Neuronal stem cell (in vitro differentiated cells): ENCODE data around the gene RHOT1.

Source experiments
- DNase-seq: peaks from one replicate; pipeline ENCODE4 v3.0.0-alpha.2; 2013; ENCODE audit warnings: low spot score
- H2AFZ ChIP-seq: one replicate; pipeline ENCODE4 v1.6.1; 2013; ENCODE audit warnings: mild to moderate bottlenecking, low read length, inconsistent platforms
- H2AK5ac ChIP-seq: 2 replicates; pipeline ENCODE4 v1.6.1; 2013; ENCODE audit warnings: low read depth, mild to moderate bottlenecking, inconsistent platforms, low read length, moderate library complexity, mixed read lengths
- H2BK120ac ChIP-seq: 2 replicates; pipeline ENCODE4 v1.6.1; 2013; ENCODE audit warnings: low read depth, mild to moderate bottlenecking, inconsistent platforms, low read length, moderate library complexity, mixed read lengths
- H2BK12ac ChIP-seq: one replicate; pipeline ENCODE4 v1.6.1; 2013; ENCODE audit warnings: low read length, inconsistent platforms
- H2BK15ac ChIP-seq: 2 replicates; pipeline ENCODE4 v1.6.1; 2013; ENCODE audit warnings: mild to moderate bottlenecking, low read length, inconsistent platforms, mixed read lengths
- H2BK5ac ChIP-seq: one replicate; pipeline ENCODE4 v1.6.1; 2013; ENCODE audit warnings: inconsistent platforms, mild to moderate bottlenecking, low read length, moderate library complexity
- H3K14ac ChIP-seq: one replicate; pipeline ENCODE4 v1.6.1; 2013; ENCODE audit warnings: low read length, inconsistent platforms
- H3K18ac ChIP-seq: 2 replicates; pipeline ENCODE4 v1.6.1; 2013; ENCODE audit warnings: low read length, inconsistent platforms
- H3K23ac ChIP-seq: 2 replicates; pipeline ENCODE4 v1.6.1; 2013; ENCODE audit warnings: low read depth, mild to moderate bottlenecking, mixed read lengths, low read length, inconsistent platforms; ENCODE audit not compliant: poor library complexity
- H3K27ac ChIP-seq: replicated peaks from 3 replicates; pipeline ENCODE4 v1.5.1; 2013; ENCODE audit warnings: low read length, inconsistent platforms
- H3K27me3 ChIP-seq, 3 experiments: 2 replicates each; pipeline ENCODE4 v1.6.1; 2013; ENCODE audit warnings: low read length in 3 of 3, mild to moderate bottlenecking in 2 of 3, inconsistent platforms in 1 of 3, low read depth in 1 of 3, mixed read lengths in 1 of 3, moderate library complexity in 1 of 3; ENCODE audit not compliant: control insufficient read depth in 3 of 3, insufficient read depth in 3 of 3
- H3K36me3 ChIP-seq, 2 donors: replicated peaks in 1 of 2; 2 replicates each; pipeline ENCODE4 v1.6.1; 2013; ENCODE audit warnings: low read length in 2 of 2; ENCODE audit not compliant: control insufficient read depth in 2 of 2, insufficient read depth in 2 of 2
- H3K4ac ChIP-seq: 2 replicates; pipeline ENCODE4 v1.6.1; 2013; ENCODE audit warnings: inconsistent platforms, mild to moderate bottlenecking, low read length, moderate library complexity
- H3K4me1 ChIP-seq, 2 donors: 1 replicate in 1 of 2; 2 replicates in 1 of 2; pipeline ENCODE4 v1.6.1; 2013; ENCODE audit warnings: low read length in 2 of 2, low read depth in 1 of 2; ENCODE audit not compliant: control insufficient read depth in 2 of 2, insufficient read depth in 1 of 2
- H3K4me2 ChIP-seq: one replicate; pipeline ENCODE4 v1.6.1; 2013; ENCODE audit warnings: mild to moderate bottlenecking, low read length, inconsistent platforms; ENCODE audit not compliant: insufficient read depth, poor library complexity, severe bottlenecking
- H3K4me3 ChIP-seq, 2 donors: 2 replicates each; pipeline ENCODE4 v1.5.1; 2013; ENCODE audit warnings: low read length in 2 of 2, mild to moderate bottlenecking in 2 of 2, inconsistent platforms in 1 of 2, moderate library complexity in 1 of 2
- H3K79me1 ChIP-seq: one replicate; pipeline ENCODE4 v1.6.1; 2013; ENCODE audit warnings: low read depth, mild to moderate bottlenecking, inconsistent platforms, low read length, moderate library complexity
- H3K9ac ChIP-seq: one replicate; pipeline ENCODE4 v1.6.1; 2013; ENCODE audit warnings: mild to moderate bottlenecking, low read depth, low read length, inconsistent platforms; ENCODE audit not compliant: poor library complexity
- H3K9me3 ChIP-seq, 2 donors: replicated peaks in 1 of 2; 2 replicates each; pipeline versions ENCODE3 to v1.6.1; 2013; ENCODE audit warnings: low read length in 2 of 2, mild to moderate bottlenecking in 2 of 2, inconsistent platforms in 1 of 2, low read depth in 1 of 2, mixed read lengths in 1 of 2, moderate library complexity in 1 of 2; ENCODE audit not compliant: control insufficient read depth in 2 of 2, insufficient read depth in 1 of 2
- H4K8ac ChIP-seq: one replicate; pipeline ENCODE4 v1.6.1; 2013; ENCODE audit warnings: low read depth, mild to moderate bottlenecking, inconsistent platforms, low read length, moderate library complexity
- H4K91ac ChIP-seq: one replicate; pipeline ENCODE4 v1.6.1; 2013; ENCODE audit warnings: low read length, low read depth, mild to moderate bottlenecking, inconsistent platforms; ENCODE audit not compliant: poor library complexity
- WGBS, 2 donors: extraction: QIAGEN DNeasy Blood & Tissue Kit; methylation state at CpG; one replicate each; pipeline ENCODE4 v1.1.7; 2013; ENCODE audit warnings: missing lambda C conversion rate in 2 of 2, mixed read lengths in 1 of 2; ENCODE audit not compliant: insufficient read length in 2 of 2, insufficient replicate concordance in 1 of 2; ENCODE audit errors: extremely low coverage in 2 of 2; 5-methylcytosine and 5-hydroxymethylcytosine counted together

The RHOT1 gene

DNA sequence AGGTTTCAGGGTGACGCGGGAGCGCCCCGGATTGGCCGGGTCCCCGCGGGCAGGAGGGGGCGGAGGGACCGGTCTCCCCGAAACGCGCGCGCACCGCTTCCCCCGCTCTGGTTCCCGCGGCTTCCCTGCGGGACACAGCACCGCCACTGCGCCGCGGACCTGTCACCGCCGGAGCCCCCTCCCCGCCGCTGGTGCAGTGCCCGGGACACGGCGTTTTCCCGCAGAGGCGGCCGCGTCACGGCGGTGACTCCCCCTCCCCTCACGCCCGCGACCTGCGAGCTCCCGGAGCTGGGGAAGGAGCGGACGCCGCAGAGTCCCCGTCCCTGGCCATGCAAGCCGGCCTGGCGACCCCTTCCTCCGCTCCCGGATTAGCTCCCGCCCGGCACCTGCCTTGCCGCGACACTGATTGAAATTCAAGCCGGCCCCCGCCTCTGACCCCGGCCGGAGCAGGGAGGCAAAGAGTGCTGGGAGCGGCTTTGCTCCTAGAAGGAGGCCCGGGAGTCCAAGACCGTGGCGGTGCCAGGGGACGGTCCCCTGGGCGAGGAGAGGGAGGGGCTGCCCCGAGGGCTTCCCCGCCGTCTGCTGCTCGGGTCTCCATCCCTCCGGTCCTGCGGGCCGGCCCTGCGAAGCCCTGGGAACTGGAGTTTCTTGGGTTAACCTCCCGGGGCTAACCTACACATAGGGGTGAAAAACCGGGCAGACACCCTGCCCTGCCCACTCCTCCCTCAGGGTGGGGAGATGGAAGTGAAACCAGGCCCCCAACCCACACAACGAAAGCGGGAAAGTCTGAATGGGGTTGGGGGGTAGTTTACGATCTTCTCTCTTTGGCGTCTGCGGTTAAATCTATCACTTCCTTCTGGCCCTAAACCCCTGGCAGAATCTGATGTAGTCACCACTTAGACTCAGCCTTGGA is 124.3 kb downstream of the RHOT1 start:
- peaks cover 13% of the 10 kb centered on the region in 2 donors for H3K4me1 ChIP-seq
- no peak overlapping the region for H4K91ac ChIP-seq
- H3K4me3 ChIP-seq = peak overlapping the region; percentile 53 to 85
- no peaks in the 10 kb centered on the region for H3K36me3 ChIP-seq
- peak overlapping the region; percentile 82 for H3K9ac ChIP-seq
- WGBS, 2 donors = no CpG with 5 or more reads among the region's 78 CpGs
- DNase-seq = peak; percentile 57
- no peak overlapping the region for H3K4ac ChIP-seq
- no peaks in the 10 kb centered on the region for H3K79me1 ChIP-seq
- H3K9me3 ChIP-seq = no peaks in the 10 kb centered on the region
- H2AFZ ChIP-seq = peak overlapping the region; percentile 85
- H2AK5ac ChIP-seq = peak overlapping the region; percentile 15
- H3K27me3 ChIP-seq = peaks cover 5 to 69% (median 48%) of the 10 kb centered on the region in 3 experiments
- peak overlapping the region; percentile 98 for H3K4me2 ChIP-seq
- H2BK15ac ChIP-seq = no peak overlapping the region
- H2BK5ac ChIP-seq = no peak overlapping the region
- no peak overlapping the region for H3K14ac ChIP-seq
- H3K27ac ChIP-seq = no peak overlapping the region
- no peak overlapping the region for H2BK12ac ChIP-seq
- H4K8ac ChIP-seq = no peak overlapping the region
- H3K18ac ChIP-seq = peak overlapping the region; percentile 92
- peak overlapping the region; percentile 43 for H3K23ac ChIP-seq
- no peak overlapping the region for H2BK120ac ChIP-seq

DNA sequence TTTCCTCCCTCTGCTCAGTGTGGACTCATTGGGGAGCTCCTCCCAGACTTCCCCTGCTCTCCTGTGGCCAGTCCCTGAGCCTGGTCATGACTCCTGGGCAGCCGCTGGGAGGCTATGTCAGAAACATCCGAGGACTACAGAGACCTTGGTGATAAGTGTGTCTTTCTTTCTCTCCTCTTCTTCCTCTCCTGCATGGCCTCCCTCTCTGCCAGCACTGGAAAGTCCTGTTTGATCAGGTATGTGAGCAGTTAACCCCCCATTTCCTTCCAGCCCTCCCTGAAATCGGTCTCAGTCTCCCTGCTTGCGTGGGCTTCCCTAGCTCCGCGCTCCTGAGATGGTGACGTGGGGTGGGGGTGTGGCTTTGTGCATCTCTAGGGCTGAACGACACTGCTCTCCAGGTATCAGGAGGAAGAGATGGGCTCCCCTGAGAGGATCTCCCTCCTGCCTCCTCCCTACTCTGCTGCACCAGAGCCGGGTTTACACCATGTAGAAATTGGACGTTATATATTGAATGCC is 125.4 kb downstream of the RHOT1 start:
- Histone ChIP-seq H3K9ac (no peak overlapping the region), H3K27me3 (peaks cover 5 to 58% (median 48%) of the 10 kb centered on the region in 3 experiments)
- no CpG with 5 or more reads among the region's 10 CpGs for WGBS, 2 donors

DNA sequence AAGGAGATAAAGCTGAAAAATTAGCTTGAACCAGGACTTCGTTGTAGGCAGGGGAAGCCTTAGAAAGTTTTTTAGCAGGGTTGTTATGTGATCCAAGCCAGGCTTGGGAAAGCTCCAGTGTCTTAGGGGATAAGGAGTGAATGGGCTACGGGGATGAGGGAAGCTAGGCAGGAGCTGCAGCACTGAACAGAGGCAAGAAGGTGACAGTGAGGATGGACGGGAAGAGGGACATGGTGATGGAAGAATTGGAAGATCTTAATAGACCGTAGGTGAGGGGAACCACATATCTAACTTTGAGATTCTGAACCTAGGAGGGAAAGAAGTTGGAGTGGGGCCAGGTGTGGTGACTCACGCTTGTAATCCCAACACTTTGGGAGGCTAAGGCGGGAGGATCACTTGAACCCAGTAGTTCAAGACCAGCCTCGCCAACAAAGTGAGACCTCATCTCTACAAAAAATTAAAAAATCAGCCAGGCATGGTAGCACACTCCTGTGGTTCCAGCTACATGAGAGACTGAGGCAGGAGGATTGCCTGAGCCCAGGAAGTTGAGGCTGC is 126.5 kb downstream of the RHOT1 start:
- no CpG with 5 or more reads among the region's 7 CpGs for WGBS, 2 donors

More for the DNA sequence above, 125.4 kb downstream of the RHOT1 start:
- no peaks in the 10 kb centered on the region for H3K36me3 ChIP-seq
- no peak overlapping the region for H3K4me2 ChIP-seq
- no peaks in the 10 kb centered on the region for H3K79me1 ChIP-seq
- peaks cover 15 to 19% of the 10 kb centered on the region in 2 donors for H3K4me1 ChIP-seq
- no peak overlapping the region for H2BK5ac ChIP-seq
- no peak overlapping the region for H2BK120ac ChIP-seq
- no peak overlapping the region for H3K18ac ChIP-seq
- H4K91ac ChIP-seq = no peak overlapping the region
- no peaks in the 10 kb centered on the region for H3K9me3 ChIP-seq
- no peak overlapping the region for H2BK12ac ChIP-seq
- H3K14ac ChIP-seq = no peak overlapping the region
- H2BK15ac ChIP-seq = no peak overlapping the region
- H3K4me3 ChIP-seq = peak overlapping the region in 1 of 2 donors; percentile 15
- no peak overlapping the region for H2AK5ac ChIP-seq
- no peak overlapping the region for H2AFZ ChIP-seq
- H3K4ac ChIP-seq = no peak overlapping the region
- H3K23ac ChIP-seq = no peak overlapping the region
- DNase-seq = no peak
- no peak overlapping the region for H3K27ac ChIP-seq
- no peak overlapping the region for H4K8ac ChIP-seq

DNA sequence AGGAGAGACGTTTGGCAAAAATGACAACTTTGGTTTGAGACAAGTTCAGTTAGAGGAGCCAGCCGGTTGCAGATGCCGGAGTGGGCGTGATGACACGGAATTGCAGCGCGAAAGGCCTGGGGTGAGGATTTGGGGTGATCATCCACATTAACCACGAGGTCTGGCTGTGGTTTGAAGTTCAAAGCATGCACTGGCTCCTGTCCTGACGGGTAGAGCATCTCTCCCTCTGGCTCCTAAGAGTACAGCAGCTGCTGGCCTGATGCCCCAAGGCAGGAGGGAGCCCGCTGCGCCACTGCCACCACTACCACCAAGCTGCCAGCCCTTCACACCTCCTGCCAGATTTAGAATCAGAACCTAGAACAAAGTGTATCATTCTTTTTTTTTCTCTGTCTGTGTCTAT is 127.1 kb downstream of the RHOT1 start:
- no peak overlapping the region for H4K91ac ChIP-seq
- H4K8ac ChIP-seq = no peak overlapping the region
- H3K14ac ChIP-seq = no peak overlapping the region
- no peak overlapping the region for H3K4me3 ChIP-seq
- peaks cover 15 to 23% of the 10 kb centered on the region in 2 donors for H3K4me1 ChIP-seq
- H3K9me3 ChIP-seq = no peaks in the 10 kb centered on the region
- no peak overlapping the region for H3K23ac ChIP-seq
- H3K27me3 ChIP-seq = peaks cover 5 to 44% (median 42%) of the 10 kb centered on the region in 3 experiments
- H3K18ac ChIP-seq = no peak overlapping the region
- H3K4me2 ChIP-seq = no peak overlapping the region
- no peak overlapping the region for H2BK15ac ChIP-seq
- no peak for DNase-seq
- no peak overlapping the region for H2BK12ac ChIP-seq
- H3K9ac ChIP-seq = no peak overlapping the region
- H3K79me1 ChIP-seq = no peaks in the 10 kb centered on the region
- H2AK5ac ChIP-seq = no peak overlapping the region
- no peaks in the 10 kb centered on the region for H3K36me3 ChIP-seq
- no CpG with 5 or more reads among the region's 11 CpGs for WGBS, 2 donors
- H2BK5ac ChIP-seq = no peak overlapping the region
- H3K4ac ChIP-seq = no peak overlapping the region
- H2AFZ ChIP-seq = no peak overlapping the region
- no peak overlapping the region for H2BK120ac ChIP-seq
- no peak overlapping the region for H3K27ac ChIP-seq

More for the DNA sequence above, 126.5 kb downstream of the RHOT1 start:
- no peak overlapping the region for H3K9ac ChIP-seq
- no peak overlapping the region for H3K4ac ChIP-seq
- H3K4me3 ChIP-seq = no peak overlapping the region
- no peak overlapping the region for H2BK12ac ChIP-seq
- no peak for DNase-seq
- no peak overlapping the region for H3K27ac ChIP-seq
- H3K9me3 ChIP-seq = no peaks in the 10 kb centered on the region
- H4K8ac ChIP-seq = no peak overlapping the region
- no peak overlapping the region for H2BK5ac ChIP-seq
- no peak overlapping the region for H3K14ac ChIP-seq
- peaks cover 5 to 49% (median 46%) of the 10 kb centered on the region in 3 experiments for H3K27me3 ChIP-seq
- H3K18ac ChIP-seq = no peak overlapping the region
- H2BK15ac ChIP-seq = no peak overlapping the region
- no peak overlapping the region for H3K4me2 ChIP-seq
- H3K4me1 ChIP-seq = peaks cover 15 to 20% of the 10 kb centered on the region in 2 donors
- H3K23ac ChIP-seq = no peak overlapping the region
- no peaks in the 10 kb centered on the region for H3K36me3 ChIP-seq
- H3K79me1 ChIP-seq = no peaks in the 10 kb centered on the region
- H2AFZ ChIP-seq = no peak overlapping the region
- H2BK120ac ChIP-seq = no peak overlapping the region
- H2AK5ac ChIP-seq = no peak overlapping the region
- no peak overlapping the region for H4K91ac ChIP-seq
